ENCODE results near the gene PPP1R1C. TPM values are rescaled to one million over a fixed set of nuclear protein-coding genes. Genes with fewer than 3 reads are reported as not detected.

The PPP1R1C gene
- total RNA-seq, 1 donor from 2014 or later, result 0.50 TPM

- Histone ChIP-seq H4K20me1 (ENCODE audit: insufficient read depth, low read length) (no peaks in the 10 kb centered on the region), H3K4me2 (ENCODE audit: low read length) (no peak overlapping the region), H3K36me3 (ENCODE audit: insufficient read depth, low read length) (no peaks in the 10 kb centered on the region), H3K4me3 (ENCODE audit: insufficient read depth, low read depth, low read length) (no peak overlapping the region), H3K4me1 (ENCODE audit: insufficient read depth, low read length) (no peaks in the 10 kb centered on the region), H2AFZ (ENCODE audit: low read depth, low read length) (no peak overlapping the region), H3K27ac (ENCODE audit: low read depth, low read length) (no peak overlapping the region), H3K27me3 (ENCODE audit: insufficient read depth, low read length) (no peaks in the 10 kb centered on the region), H3K79me2 (ENCODE audit: insufficient read depth, low read length) (no peaks in the 10 kb centered on the region), H3K9me3 (ENCODE audit: insufficient read depth, low read depth, low read length) (no peaks in the 10 kb centered on the region), H3K9ac (ENCODE audit: low read length) (no peak overlapping the region)
- no peaks in the 10 kb centered on the region for H3K36me3 Mint-ChIP-seq (ENCODE audit: low read depth, unreplicated experiment)
- no peaks in the 10 kb centered on the region for H3K9me3 Mint-ChIP-seq (ENCODE audit: unreplicated experiment)
- H3K4me3 Mint-ChIP-seq (ENCODE audit: unreplicated experiment), result no peak overlapping the region
- no peak overlapping the region for H3K27ac Mint-ChIP-seq (ENCODE audit: unreplicated experiment)
- no peaks in the 10 kb centered on the region for H3K27me3 Mint-ChIP-seq (ENCODE audit: low read depth, unreplicated experiment)
- no peak for DNase-seq (ENCODE audit: low read depth)
- no peaks in the 10 kb centered on the region for H3K4me1 Mint-ChIP-seq (ENCODE audit: low read depth, unreplicated experiment)
- TF ChIP-seq EZH2 (IDR thresholded peaks at IDR 0.05; ENCODE audit: insufficient read depth, low read length) (no peak), CTCF (IDR thresholded peaks at IDR 0.05; ENCODE audit: insufficient read depth, low read depth, low read length) (no peak)
- no peak for FAIRE-seq
Measured at GRCh38 chr2:181999911-182000310, 14.3 kb downstream of the PPP1R1C start.

- Histone ChIP-seq H4K20me1 (ENCODE audit: insufficient read depth, low read length) (no peaks in the 10 kb centered on the region), H3K4me2 (ENCODE audit: low read length) (no peak overlapping the region), H2AFZ (ENCODE audit: low read depth, low read length) (no peak overlapping the region), H3K27ac (ENCODE audit: low read depth, low read length) (no peak overlapping the region), H3K9me3 (ENCODE audit: insufficient read depth, low read depth, low read length) (no peaks in the 10 kb centered on the region), H3K36me3 (ENCODE audit: insufficient read depth, low read length) (no peaks in the 10 kb centered on the region), H3K4me3 (ENCODE audit: insufficient read depth, low read depth, low read length) (no peak overlapping the region), H3K4me1 (ENCODE audit: insufficient read depth, low read length) (no peaks in the 10 kb centered on the region), H3K9ac (ENCODE audit: low read length) (no peak overlapping the region), H3K27me3 (ENCODE audit: insufficient read depth, low read length) (no peaks in the 10 kb centered on the region), H3K79me2 (ENCODE audit: insufficient read depth, low read length) (no peaks in the 10 kb centered on the region)
- TF ChIP-seq CTCF (IDR thresholded peaks at IDR 0.05; ENCODE audit: insufficient read depth, low read depth, low read length), result no peak
- TF ChIP-seq EZH2 (IDR thresholded peaks at IDR 0.05; ENCODE audit: insufficient read depth, low read length), result no peak
- no peak overlapping the region for H3K4me3 Mint-ChIP-seq (ENCODE audit: unreplicated experiment)
- FAIRE-seq (no peak), DNase-seq (ENCODE audit: low read depth) (no peak)
- no peaks in the 10 kb centered on the region for H3K27me3 Mint-ChIP-seq (ENCODE audit: low read depth, unreplicated experiment)
- no peak overlapping the region for H3K27ac Mint-ChIP-seq (ENCODE audit: unreplicated experiment)
- no peaks in the 10 kb centered on the region for H3K36me3 Mint-ChIP-seq (ENCODE audit: low read depth, unreplicated experiment)
- peaks cover 2% of the 10 kb centered on the region for H3K9me3 Mint-ChIP-seq (ENCODE audit: unreplicated experiment)
- H3K4me1 Mint-ChIP-seq (ENCODE audit: low read depth, unreplicated experiment), result no peaks in the 10 kb centered on the region
Measured at GRCh38 chr2:182004945-182005520, 19.4 kb downstream of the PPP1R1C start.

- no peak overlapping the region for H3K4me3 ChIP-seq (ENCODE audit: insufficient read depth, low read depth, low read length)
- Mint-ChIP-seq H3K36me3 (ENCODE audit: low read depth, unreplicated experiment) (no peaks in the 10 kb centered on the region), H3K9me3 (ENCODE audit: unreplicated experiment) (peaks cover 2% of the 10 kb centered on the region), H3K4me3 (ENCODE audit: unreplicated experiment) (no peak overlapping the region), H3K4me1 (ENCODE audit: low read depth, unreplicated experiment) (no peaks in the 10 kb centered on the region), H3K27ac (ENCODE audit: unreplicated experiment) (no peak overlapping the region), H3K27me3 (ENCODE audit: low read depth, unreplicated experiment) (no peaks in the 10 kb centered on the region)
- H3K4me2 ChIP-seq (ENCODE audit: low read length), result no peak overlapping the region
- H2AFZ ChIP-seq (ENCODE audit: low read depth, low read length), result no peak overlapping the region
- FAIRE-seq (no peak), DNase-seq (ENCODE audit: low read depth) (no peak)
- H3K27me3 ChIP-seq (ENCODE audit: insufficient read depth, low read length), result no peaks in the 10 kb centered on the region
- no peak overlapping the region for H3K9ac ChIP-seq (ENCODE audit: low read length)
- no peaks in the 10 kb centered on the region for H4K20me1 ChIP-seq (ENCODE audit: insufficient read depth, low read length)
- no peak overlapping the region for H3K27ac ChIP-seq (ENCODE audit: low read depth, low read length)
- H3K79me2 ChIP-seq (ENCODE audit: insufficient read depth, low read length), result no peaks in the 10 kb centered on the region
- no peaks in the 10 kb centered on the region for H3K9me3 ChIP-seq (ENCODE audit: insufficient read depth, low read depth, low read length)
- no peak for TF ChIP-seq CTCF (IDR thresholded peaks at IDR 0.05; ENCODE audit: insufficient read depth, low read depth, low read length)
- no peak for TF ChIP-seq EZH2 (IDR thresholded peaks at IDR 0.05; ENCODE audit: insufficient read depth, low read length)
- no peaks in the 10 kb centered on the region for H3K4me1 ChIP-seq (ENCODE audit: insufficient read depth, low read length)
- H3K36me3 ChIP-seq (ENCODE audit: insufficient read depth, low read length), result no peaks in the 10 kb centered on the region
Measured at GRCh38 chr2:182006595-182007341, 21.1 kb downstream of the PPP1R1C start.
